ENCODE measurements around the gene PHLDB2. TPM values are rescaled to one million over a fixed set of nuclear protein-coding genes. Genes with fewer than 3 reads are reported as not detected.
A peak's percentile ranks its signal among the peaks of the same experiment; 100 is the strongest.

Gene PHLDB2
- polyA plus RNA-seq, 6 donors from 2014 or later, result 2.1 to 6.7 (median 4.5) TPM

- no peak for ATAC-seq (ENCODE audit: low read depth in 2 of 2)
- peak overlapping the region in 2 of 6 donors; percentile 26 to 92 for H3K27ac Mint-ChIP-seq
- no peak overlapping the region for H3K4me3 Mint-ChIP-seq
- H3K27me3 Mint-ChIP-seq, result no peaks in the 10 kb centered on the region
- H3K36me3 Mint-ChIP-seq, result peaks cover 0 to 10% of the 10 kb centered on the region in 2 donors
- peaks cover 15 to 17% (median 16%) of the 10 kb centered on the region in 3 donors for H3K4me1 Mint-ChIP-seq
- peaks cover 0 to 2% (median 0%) of the 10 kb centered on the region in 7 donors for H3K9me3 Mint-ChIP-seq
- no peak for DNase-seq
These were observed 44.0 kb downstream of the PHLDB2 start for GRCh38 chr3:111903067-111903511.

GRCh38 chr3:111904376-111905241 lies 45.5 kb downstream of the PHLDB2 start:
- DNase-seq, result no peak
- H3K36me3 Mint-ChIP-seq, result peaks cover 0 to 5% of the 10 kb centered on the region in 2 donors
- peaks cover 15 to 16% (median 15%) of the 10 kb centered on the region in 3 donors for H3K4me1 Mint-ChIP-seq
- peak overlapping the region in 1 of 6 donors; percentile 35 for H3K27ac Mint-ChIP-seq
- H3K27me3 Mint-ChIP-seq, result no peaks in the 10 kb centered on the region
- H3K4me3 Mint-ChIP-seq, result no peak overlapping the region
- no peak for ATAC-seq (ENCODE audit: low read depth in 2 of 2)
- H3K9me3 Mint-ChIP-seq, result peaks cover 0 to 2% (median 0%) of the 10 kb centered on the region in 7 donors

- DNase-seq (no peak), ATAC-seq (ENCODE audit: low read depth in 2 of 2) (peak; percentile 33 to 34)
These were observed 47.6 kb downstream of the PHLDB2 start for GRCh38 chr3:111906656-111907055.

GRCh38 chr3:111907151-111907550 lies 48.1 kb downstream of the PHLDB2 start:
- H3K27ac Mint-ChIP-seq, result peak overlapping the region in 1 of 6 donors; percentile 45
- no peaks in the 10 kb centered on the region for H3K9me3 Mint-ChIP-seq
- ATAC-seq (ENCODE audit: low read depth in 2 of 2) (no peak), DNase-seq (no peak)
- peaks cover 8 to 12% (median 10%) of the 10 kb centered on the region in 3 donors for H3K4me1 Mint-ChIP-seq
- peaks cover 0 to 5% of the 10 kb centered on the region in 2 donors for H3K36me3 Mint-ChIP-seq
- H3K27me3 Mint-ChIP-seq, result no peaks in the 10 kb centered on the region
- no peak overlapping the region for H3K4me3 Mint-ChIP-seq

More at GRCh38 chr3:111906656-111907055, 47.6 kb downstream of the PHLDB2 start:
- Mint-ChIP-seq H3K27me3 (no peaks in the 10 kb centered on the region), H3K9me3 (no peaks in the 10 kb centered on the region), H3K4me3 (no peak overlapping the region), H3K27ac (no peak overlapping the region), H3K36me3 (peaks cover 0 to 5% of the 10 kb centered on the region in 2 donors), H3K4me1 (peaks cover 8 to 12% (median 10%) of the 10 kb centered on the region in 3 donors)

- H3K4me1 Mint-ChIP-seq, result peaks cover 4 to 6% (median 5%) of the 10 kb centered on the region in 3 donors
- no peak overlapping the region for H3K4me3 Mint-ChIP-seq
- H3K27ac Mint-ChIP-seq, result peak overlapping the region in 1 of 6 donors; percentile 47
- no peaks in the 10 kb centered on the region for H3K27me3 Mint-ChIP-seq
- ATAC-seq (ENCODE audit: low read depth in 2 of 2), result no peak
- no peaks in the 10 kb centered on the region for H3K9me3 Mint-ChIP-seq
- peaks cover 3 to 8% of the 10 kb centered on the region in 2 donors for H3K36me3 Mint-ChIP-seq
- no peak for DNase-seq
These were observed 51.7 kb downstream of the PHLDB2 start for GRCh38 chr3:111910806-111911205.

- no peak overlapping the region for H3K27ac Mint-ChIP-seq
These were observed 52.4 kb downstream of the PHLDB2 start for GRCh38 chr3:111911446-111911845.

GRCh38 chr3:111913163-111913763 lies 54.2 kb downstream of the PHLDB2 start:
- peaks cover 7 to 20% of the 10 kb centered on the region in 2 donors for H3K36me3 Mint-ChIP-seq
- no peak overlapping the region for H3K27ac Mint-ChIP-seq
- H3K9me3 Mint-ChIP-seq, result no peaks in the 10 kb centered on the region
- no peak overlapping the region for H3K4me3 Mint-ChIP-seq
- H3K4me1 Mint-ChIP-seq, result no peaks in the 10 kb centered on the region
- no peaks in the 10 kb centered on the region for H3K27me3 Mint-ChIP-seq
- ATAC-seq (ENCODE audit: low read depth in 2 of 2) (no peak), DNase-seq (no peak)

More at GRCh38 chr3:111911446-111911845, 52.4 kb downstream of the PHLDB2 start:
- no peaks in the 10 kb centered on the region for H3K27me3 Mint-ChIP-seq
- peaks cover 7 to 12% of the 10 kb centered on the region in 2 donors for H3K36me3 Mint-ChIP-seq
- DNase-seq, result no peak
- H3K9me3 Mint-ChIP-seq, result no peaks in the 10 kb centered on the region
- peaks cover 1 to 4% (median 2%) of the 10 kb centered on the region in 3 donors for H3K4me1 Mint-ChIP-seq
- H3K4me3 Mint-ChIP-seq, result no peak overlapping the region
- ATAC-seq (ENCODE audit: low read depth in 2 of 2), result no peak

GRCh38 chr3:111915905-111916304 lies 56.8 kb downstream of the PHLDB2 start:
- Mint-ChIP-seq H3K9me3 (no peaks in the 10 kb centered on the region), H3K27ac (peak overlapping the region in 1 of 6 donors; percentile 39), H3K4me1 (no peaks in the 10 kb centered on the region), H3K27me3 (no peaks in the 10 kb centered on the region), H3K4me3 (no peak overlapping the region), H3K36me3 (peaks cover 26 to 42% of the 10 kb centered on the region in 2 donors)
- DNase-seq (no peak), ATAC-seq (ENCODE audit: low read depth in 2 of 2) (no peak)

GRCh38 chr3:111917300-111917699 lies 58.2 kb downstream of the PHLDB2 start:
- Mint-ChIP-seq H3K4me3 (no peak overlapping the region), H3K27ac (no peak overlapping the region), H3K4me1 (no peaks in the 10 kb centered on the region), H3K36me3 (peaks cover 26 to 45% of the 10 kb centered on the region in 2 donors), H3K9me3 (no peaks in the 10 kb centered on the region), H3K27me3 (no peaks in the 10 kb centered on the region)
- no peak for DNase-seq
- no peak for ATAC-seq (ENCODE audit: low read depth in 2 of 2)

GRCh38 chr3:111919370-111920065 lies 60.5 kb downstream of the PHLDB2 start:
- ATAC-seq (ENCODE audit: low read depth in 2 of 2), result no peak
- Mint-ChIP-seq H3K36me3 (peaks cover 44 to 60% of the 10 kb centered on the region in 2 donors), H3K27me3 (no peaks in the 10 kb centered on the region), H3K4me1 (peaks cover 0 to 4% (median 0%) of the 10 kb centered on the region in 3 donors), H3K4me3 (no peak overlapping the region), H3K27ac (no peak overlapping the region), H3K9me3 (no peaks in the 10 kb centered on the region)
- no peak for DNase-seq

GRCh38 chr3:111921181-111921580 lies 62.1 kb downstream of the PHLDB2 start:
- no peaks in the 10 kb centered on the region for H3K9me3 Mint-ChIP-seq

GRCh38 chr3:111923095-111923771 lies 64.2 kb downstream of the PHLDB2 start:
- DNase-seq, result no peak
- Mint-ChIP-seq H3K27me3 (no peaks in the 10 kb centered on the region), H3K27ac (no peak overlapping the region), H3K4me3 (no peak overlapping the region), H3K36me3 (peaks cover 37 to 44% of the 10 kb centered on the region in 2 donors), H3K9me3 (no peaks in the 10 kb centered on the region), H3K4me1 (peaks cover 0 to 4% (median 0%) of the 10 kb centered on the region in 3 donors)
- no peak for ATAC-seq (ENCODE audit: low read depth in 2 of 2)

More at GRCh38 chr3:111921181-111921580, 62.1 kb downstream of the PHLDB2 start:
- ATAC-seq (ENCODE audit: low read depth in 2 of 2) (no peak), DNase-seq (no peak)
- Mint-ChIP-seq H3K27me3 (no peaks in the 10 kb centered on the region), H3K27ac (no peak overlapping the region), H3K4me3 (no peak overlapping the region), H3K36me3 (peaks cover 38 to 52% of the 10 kb centered on the region in 2 donors), H3K4me1 (peaks cover 0 to 4% (median 0%) of the 10 kb centered on the region in 3 donors)

- Mint-ChIP-seq H3K4me3 (no peak overlapping the region), H3K27me3 (no peaks in the 10 kb centered on the region), H3K4me1 (peaks cover 0 to 4% (median 0%) of the 10 kb centered on the region in 3 donors), H3K9me3 (no peaks in the 10 kb centered on the region), H3K36me3 (peaks cover 35 to 40% of the 10 kb centered on the region in 2 donors), H3K27ac (peak overlapping the region in 1 of 6 donors; percentile 12)
- ATAC-seq (ENCODE audit: low read depth in 2 of 2), result no peak
- no peak for DNase-seq
These were observed 64.7 kb downstream of the PHLDB2 start for GRCh38 chr3:111923806-111924205.

Data from naive B cell (primary cell).